Jurkat, Clone E6-1 (cell line): ENCODE measurements around the gene POR.
"Not testable (repeated sequence)": the region's sequence is repeated elsewhere in the genome, so short reads cannot be mapped to it uniquely, and the experiment has no call there.

Experiments
- DNase-seq: peaks from one replicate; pipeline ENCODE4 v3.0.0-alpha.2; 2011; ENCODE audit warnings: low read depth, low spot score
- H3K4me3 ChIP-seq: 2 replicates; pipeline ENCODE4 v1.5.1; 2011; ENCODE audit warnings: mild to moderate bottlenecking, low read length, control low read depth, moderate library complexity

The POR gene

GRCh38 chr7:75996476-75996875 is 81.5 kb downstream of the POR start:
- DNase-seq, result no peak
- no peak overlapping the region for H3K4me3 ChIP-seq

GRCh38 chr7:75998038-75998437 is 83.1 kb downstream of the POR start:
- no peak for DNase-seq
- H3K4me3 ChIP-seq, result no peak overlapping the region

GRCh38 chr7:76000566-76000965 is 85.6 kb downstream of the POR start:
- no peak overlapping the region for H3K4me3 ChIP-seq
- DNase-seq, result no peak

- DNase-seq, result no peak
- H3K4me3 ChIP-seq, result no peak overlapping the region
Observed at GRCh38 chr7:76002139-76002538, 87.2 kb downstream of the POR start.

GRCh38 chr7:76002822-76003221 is 87.9 kb downstream of the POR start:
- H3K4me3 ChIP-seq, result no peak overlapping the region
- DNase-seq, result no peak

- no peak overlapping the region for H3K4me3 ChIP-seq
- no peak for DNase-seq
Observed at GRCh38 chr7:76003351-76003750, 88.4 kb downstream of the POR start.

GRCh38 chr7:76005004-76005403 is 90.0 kb downstream of the POR start:
- H3K4me3 ChIP-seq, DNase-seq: not testable (repeated sequence)

GRCh38 chr7:76008156-76008687 is 93.3 kb downstream of the POR start:
- no peak overlapping the region for H3K4me3 ChIP-seq
- no peak for DNase-seq

- no peak overlapping the region for H3K4me3 ChIP-seq
Observed at GRCh38 chr7:76009672-76010600, 95.0 kb downstream of the POR start.

GRCh38 chr7:76011442-76011861 is 96.5 kb downstream of the POR start:
- DNase-seq, result no peak
- H3K4me3 ChIP-seq, result no peak overlapping the region

More at GRCh38 chr7:76009672-76010600, 95.0 kb downstream of the POR start:
- DNase-seq, result no peak

GRCh38 chr7:76016191-76016947 is 101.4 kb downstream of the POR start:
- no peak overlapping the region for H3K4me3 ChIP-seq
- DNase-seq, result no peak

GRCh38 chr7:76018520-76018919 is 103.6 kb downstream of the POR start:
- H3K4me3 ChIP-seq, DNase-seq: not testable (repeated sequence)

GRCh38 chr7:76020031-76020714 is 105.2 kb downstream of the POR start:
- DNase-seq, result peak; percentile 47
- H3K4me3 ChIP-seq, result no peak overlapping the region

GRCh38 chr7:76022026-76022780 is 107.2 kb downstream of the POR start:
- no peak for DNase-seq
- H3K4me3 ChIP-seq, result no peak overlapping the region

GRCh38 chr7:76023002-76023401 is 108.0 kb downstream of the POR start:
- DNase-seq, result no peak
- H3K4me3 ChIP-seq, result no peak overlapping the region

GRCh38 chr7:76029682-76030081 is 114.7 kb downstream of the POR start:
- DNase-seq, H3K4me3 ChIP-seq: not testable (repeated sequence)

- H3K4me3 ChIP-seq, result no peak overlapping the region
- DNase-seq, result no peak
Observed at GRCh38 chr7:76031964-76032363, 117.0 kb downstream of the POR start.
